ENCODE data around the gene BSG.

DNA sequence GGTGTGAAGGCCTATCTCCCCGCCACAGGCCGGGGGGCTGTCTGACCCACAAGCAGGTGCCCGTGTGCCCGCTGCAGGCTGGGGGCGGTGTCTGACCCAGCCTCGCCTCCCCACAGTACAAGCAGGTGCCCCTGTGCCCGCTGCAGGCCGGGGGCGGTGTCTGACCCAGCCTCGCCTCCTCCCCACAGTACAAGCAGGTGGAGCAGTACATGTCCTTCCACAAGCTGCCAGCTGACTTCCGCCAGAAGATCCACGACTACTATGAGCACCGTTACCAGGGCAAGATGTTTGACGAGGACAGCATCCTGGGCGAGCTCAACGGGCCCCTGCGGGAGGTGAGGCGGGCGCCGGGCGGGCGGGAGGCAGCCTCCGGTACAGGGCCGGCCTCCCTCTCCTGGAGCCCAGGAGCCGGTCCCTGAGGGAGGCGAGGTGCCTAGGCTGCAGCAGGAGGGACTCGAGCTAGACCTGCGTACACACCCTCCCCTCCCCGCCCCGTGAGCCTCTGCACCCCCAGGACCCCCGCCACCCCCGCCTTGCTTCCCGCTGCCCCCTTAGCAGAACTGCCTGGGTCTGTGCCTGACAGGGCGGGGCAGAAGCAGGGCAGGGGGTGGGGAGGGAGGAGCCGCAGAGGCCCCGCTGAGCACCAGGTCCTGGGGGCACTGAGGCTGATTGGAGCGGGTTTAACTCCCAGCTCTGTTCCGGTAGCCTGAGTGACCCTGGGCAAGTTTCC is 37.8 kb downstream of the BSG start:
- TF ChIP-seq, protein P1, sequence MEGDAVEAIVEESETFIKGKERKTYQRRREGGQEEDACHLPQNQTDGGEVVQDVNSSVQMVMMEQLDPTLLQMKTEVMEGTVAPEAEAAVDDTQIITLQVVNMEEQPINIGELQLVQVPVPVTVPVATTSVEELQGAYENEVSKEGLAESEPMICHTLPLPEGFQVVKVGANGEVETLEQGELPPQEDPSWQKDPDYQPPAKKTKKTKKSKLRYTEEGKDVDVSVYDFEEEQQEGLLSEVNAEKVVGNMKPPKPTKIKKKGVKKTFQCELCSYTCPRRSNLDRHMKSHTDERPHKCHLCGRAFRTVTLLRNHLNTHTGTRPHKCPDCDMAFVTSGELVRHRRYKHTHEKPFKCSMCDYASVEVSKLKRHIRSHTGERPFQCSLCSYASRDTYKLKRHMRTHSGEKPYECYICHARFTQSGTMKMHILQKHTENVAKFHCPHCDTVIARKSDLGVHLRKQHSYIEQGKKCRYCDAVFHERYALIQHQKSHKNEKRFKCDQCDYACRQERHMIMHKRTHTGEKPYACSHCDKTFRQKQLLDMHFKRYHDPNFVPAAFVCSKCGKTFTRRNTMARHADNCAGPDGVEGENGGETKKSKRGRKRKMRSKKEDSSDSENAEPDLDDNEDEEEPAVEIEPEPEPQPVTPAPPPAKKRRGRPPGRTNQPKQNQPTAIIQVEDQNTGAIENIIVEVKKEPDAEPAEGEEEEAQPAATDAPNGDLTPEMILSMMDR (IDR thresholded peaks at IDR 0.05), result no peak
- no peak for TF ChIP-seq POLR2A (IDR thresholded peaks at IDR 0.05; ENCODE audit: low read depth)
- no peak for TF ChIP-seq POLR2AphosphoS5 (IDR thresholded peaks at IDR 0.05)

Data from esophagus muscularis mucosa (tissue), 3 donors.